Erythroblast (primary cell): ENCODE data around the gene EPN2.

Source experiments
- DNase-seq, 2 experiments: peaks; one replicate each; lab custom pipeline; 2025; lab: John Stamatoyannopoulos, UW
- GATA1 ChIP-seq: IDR thresholded peaks from 2 replicates; pipeline ENCODE4 v1.6.1; 2011; ENCODE audit warnings: low read depth, mild to moderate bottlenecking, control low read depth, low read length, moderate library complexity
- POLR2A ChIP-seq: IDR thresholded peaks from 2 replicates; pipeline ENCODE4 v1.6.1; 2011; ENCODE audit warnings: mild to moderate bottlenecking, low read length

Gene EPN2

DNA sequence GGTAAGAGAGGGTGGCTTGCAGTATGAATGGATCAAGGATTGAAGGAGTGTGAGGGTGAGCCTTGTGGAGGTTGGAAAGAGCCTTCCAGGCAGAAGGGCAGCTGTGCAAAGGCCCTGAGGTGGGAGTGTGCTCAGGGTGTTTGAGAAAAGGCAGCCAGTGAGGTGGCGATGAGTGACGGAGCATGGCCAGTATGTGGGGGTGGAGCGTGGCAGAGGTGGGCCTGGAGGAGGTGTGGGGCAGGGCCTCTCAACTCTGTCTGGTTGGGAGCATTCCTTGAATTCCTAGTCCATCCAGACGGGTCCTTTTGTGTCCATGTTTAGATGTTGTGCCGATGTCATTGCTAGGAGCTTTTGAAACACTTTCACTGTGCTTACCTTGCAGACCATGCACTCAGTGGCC, 51.3 kb downstream of the EPN2 start:
- no peak for TF ChIP-seq GATA1
- TF ChIP-seq POLR2A: no peak
- DNase-seq: no peak

DNA sequence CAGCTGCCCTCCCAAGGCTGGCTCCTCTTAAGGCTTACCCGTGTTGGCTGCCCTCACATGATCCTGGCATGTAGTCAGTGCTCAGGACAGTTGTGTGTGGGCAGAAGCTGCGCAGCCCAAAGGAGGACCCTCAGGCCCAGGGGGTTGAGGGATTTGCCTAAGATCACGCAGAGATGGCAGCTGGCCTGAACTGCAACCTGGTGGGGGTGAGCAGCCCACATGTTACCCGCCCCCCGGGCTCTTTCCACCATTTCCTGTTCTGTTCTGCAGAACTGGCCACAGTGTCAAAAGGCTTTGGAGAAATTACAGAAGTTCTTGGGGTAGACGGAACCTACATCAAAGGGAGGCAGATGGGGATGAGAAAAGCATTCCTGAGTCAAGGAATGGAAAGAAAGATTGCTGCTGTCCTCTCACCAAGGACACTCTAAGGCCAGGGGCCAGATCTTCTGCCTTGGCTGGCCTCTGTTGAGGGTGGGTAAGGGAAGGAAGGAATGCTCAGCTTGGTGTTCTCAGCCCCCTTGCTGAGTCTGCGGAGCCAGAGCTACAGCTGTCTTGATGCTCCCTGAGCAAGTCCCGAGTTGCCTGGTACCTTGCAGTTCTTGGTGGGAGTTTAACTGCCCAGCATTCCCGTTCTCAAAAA, 53.0 kb downstream of the EPN2 start:
- no peak for TF ChIP-seq GATA1
- no peak for TF ChIP-seq POLR2A
- DNase-seq: no peak

DNA sequence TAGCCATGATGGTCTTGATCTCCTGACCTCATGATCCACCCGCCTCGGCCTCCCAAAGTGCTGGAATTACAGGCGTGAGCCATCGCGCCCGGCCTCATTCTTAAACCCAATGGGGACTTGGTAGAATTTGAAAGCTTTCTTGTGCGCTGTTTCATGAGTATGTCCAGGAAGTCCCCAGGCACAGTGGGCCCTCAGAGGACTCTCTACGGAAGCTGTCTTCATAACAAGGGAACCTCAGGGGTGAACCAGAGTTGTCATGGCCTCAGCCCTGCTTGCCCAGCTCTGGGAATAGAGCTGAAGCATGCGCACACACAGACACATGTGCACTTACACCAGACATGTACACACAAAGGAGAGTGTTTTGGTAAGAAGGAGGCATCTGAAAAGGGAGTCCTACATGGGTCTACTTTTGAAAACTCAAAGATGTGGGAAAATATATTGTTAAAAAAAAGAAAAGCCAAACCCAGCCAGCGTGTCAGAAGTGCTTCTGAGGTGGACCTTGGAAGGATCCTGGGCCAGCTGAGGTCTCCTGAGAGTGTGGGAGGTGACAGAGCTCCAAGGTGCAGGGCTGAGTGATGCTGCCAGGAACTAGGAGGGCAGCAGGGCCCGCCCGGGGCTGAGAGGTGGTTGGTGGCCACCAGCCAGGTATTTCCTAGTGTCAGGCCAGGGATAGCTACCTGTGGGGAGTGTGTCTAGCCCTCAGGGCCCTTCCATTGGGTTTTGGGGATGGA, 54.6 kb downstream of the EPN2 start:
- no peak for DNase-seq
- TF ChIP-seq POLR2A (no peak), GATA1 (no peak)

DNA sequence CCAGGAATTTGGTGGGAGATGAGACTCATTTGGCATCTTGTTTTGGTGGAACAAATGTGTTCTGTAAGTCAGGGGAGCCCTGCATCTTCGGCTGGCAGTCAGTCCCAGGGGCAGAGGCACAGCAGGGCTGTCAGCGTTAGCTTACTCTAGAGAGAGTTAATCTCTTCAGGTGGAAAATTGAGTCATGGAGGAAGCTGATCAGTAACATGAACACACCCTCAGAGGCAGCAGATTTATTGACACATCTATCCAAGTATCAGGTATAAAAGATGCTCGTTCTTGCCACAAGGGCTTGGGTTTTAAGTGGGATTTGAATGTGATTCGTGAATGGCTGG, 55.2 kb downstream of the EPN2 start:
- no peak for DNase-seq
- TF ChIP-seq POLR2A: no peak

DNA sequence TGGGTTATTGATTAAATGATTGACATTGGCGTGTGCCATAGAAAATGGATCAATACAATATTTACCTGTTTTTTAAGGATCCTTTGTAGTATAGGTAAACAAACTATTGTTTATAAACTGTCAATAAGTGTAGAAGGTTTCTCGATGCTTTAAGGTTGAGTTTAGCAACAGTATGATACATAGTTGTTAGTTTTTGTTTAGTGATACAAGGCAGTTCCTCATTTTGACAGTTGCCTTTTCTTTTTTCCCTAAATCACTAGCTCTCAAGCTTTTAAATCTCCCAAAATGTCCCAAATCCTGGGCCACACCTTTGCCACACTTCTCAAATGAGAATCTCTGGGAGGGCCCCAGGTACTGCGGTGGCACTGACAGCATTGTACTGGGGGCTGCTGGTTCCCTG, 57.3 kb downstream of the EPN2 start:
- no peak for DNase-seq
- TF ChIP-seq POLR2A (no peak), GATA1 (no peak)

DNA sequence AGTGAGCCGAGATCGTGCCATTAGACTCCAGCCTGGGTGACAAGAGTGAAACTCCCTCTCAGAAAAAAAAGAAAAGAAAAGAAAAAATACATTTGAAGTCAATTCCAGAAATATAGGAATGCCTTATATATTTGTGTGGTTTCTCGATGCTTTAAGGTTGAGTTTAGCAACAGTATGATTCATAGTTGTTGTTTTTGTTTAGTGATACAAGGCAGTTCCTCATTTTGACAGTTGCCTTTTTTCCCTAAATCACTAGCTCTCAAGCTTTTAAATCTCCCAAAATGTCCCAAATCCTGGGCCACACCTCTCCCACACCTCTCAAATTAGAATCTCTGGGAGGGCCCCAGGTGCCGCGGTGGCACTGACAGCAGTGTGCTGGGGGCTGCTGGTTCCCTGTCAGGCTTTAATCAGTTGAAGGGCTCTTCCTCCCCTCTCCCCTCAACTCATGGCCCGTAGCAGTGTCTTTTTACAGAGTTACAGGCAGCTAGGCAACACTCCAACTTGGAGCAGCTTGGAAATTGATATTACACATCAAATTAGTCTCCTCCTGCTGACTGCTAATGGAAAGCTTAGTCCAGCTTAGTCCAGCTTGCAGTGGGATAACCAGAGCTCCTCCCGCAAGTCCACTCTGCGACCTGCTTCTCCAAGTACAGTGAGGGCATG, 58.4 kb downstream of the EPN2 start:
- no peak for DNase-seq
- TF ChIP-seq GATA1 (no peak), POLR2A (no peak)

DNA sequence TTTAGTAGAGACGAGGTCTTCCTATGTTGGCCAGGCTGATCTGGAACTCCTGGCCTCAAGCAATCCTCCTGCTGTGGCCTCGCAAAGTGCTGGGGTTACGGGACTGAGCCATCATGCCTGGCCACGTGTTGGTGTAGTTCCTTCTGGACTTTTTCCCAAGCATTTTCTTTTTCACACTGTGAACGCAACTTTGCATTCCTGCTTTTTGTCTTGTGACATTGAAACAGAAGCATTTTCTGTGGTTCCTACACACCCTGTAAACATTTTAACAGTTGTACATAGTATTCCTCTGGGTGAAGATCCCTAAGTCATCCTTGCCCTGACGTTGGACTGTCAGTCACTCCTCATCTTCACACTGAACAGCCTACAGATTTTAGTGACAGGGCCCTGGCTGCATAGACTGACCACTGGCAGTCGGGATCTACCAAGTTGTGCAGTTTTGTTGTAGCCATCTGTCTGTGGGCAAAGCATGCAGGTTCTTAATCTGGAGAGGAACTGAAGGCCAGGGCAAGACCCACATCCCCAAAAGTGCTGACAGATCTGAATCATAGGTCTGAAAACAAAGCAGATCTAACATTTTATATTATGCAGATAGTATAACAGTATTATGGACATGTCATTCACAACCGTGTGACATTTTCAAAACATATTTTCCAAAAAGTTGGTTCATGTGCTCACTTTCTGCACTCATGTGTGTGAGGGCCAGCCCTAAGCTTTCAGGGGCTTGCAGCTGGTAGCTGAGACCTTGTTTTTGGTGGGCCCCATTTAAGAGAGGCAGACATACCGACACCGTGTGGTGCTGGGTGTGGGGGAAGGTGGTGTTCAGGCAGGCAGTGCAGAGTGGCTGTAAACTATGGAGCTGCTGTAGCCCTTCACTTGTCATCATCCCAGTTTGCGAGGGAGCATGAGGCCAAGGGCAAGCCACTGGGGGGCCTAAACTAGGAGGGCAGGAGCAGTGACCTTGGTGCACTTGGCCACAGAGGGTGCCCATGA, 59.9 kb downstream of the EPN2 start:
- TF ChIP-seq GATA1: no peak
- no peak for TF ChIP-seq POLR2A
- no peak for DNase-seq

DNA sequence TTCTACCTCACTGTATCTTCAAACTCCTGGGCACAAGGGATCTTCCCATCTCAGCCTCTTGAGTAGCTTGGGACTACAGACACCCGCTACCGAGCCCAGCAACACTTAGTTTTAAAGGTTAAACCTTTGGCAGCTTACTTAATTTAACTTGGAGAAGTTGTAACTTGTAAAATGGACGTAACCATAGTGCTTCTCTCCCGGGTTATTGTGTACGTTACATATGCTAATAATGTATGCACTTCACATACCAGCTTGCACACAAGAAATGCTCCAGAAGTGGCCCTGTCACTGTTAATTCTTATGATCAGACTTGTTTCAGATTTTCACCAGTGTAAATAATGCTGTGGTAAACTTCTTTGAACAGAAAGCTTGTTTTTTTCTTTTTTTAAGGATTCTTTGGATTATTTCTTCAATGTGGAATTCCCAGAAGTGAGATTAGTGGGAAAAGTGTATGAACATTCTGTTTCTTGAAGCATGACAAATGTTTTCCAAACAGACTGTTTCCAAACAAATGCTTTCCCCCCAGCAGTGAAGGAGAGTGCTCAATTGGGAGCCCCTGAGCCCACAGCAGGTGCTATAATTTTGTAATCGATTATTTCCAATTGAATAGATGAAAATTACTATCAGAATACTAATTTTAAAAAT, 61.5 kb downstream of the EPN2 start:
- TF ChIP-seq GATA1: no peak
- TF ChIP-seq POLR2A: no peak
- DNase-seq: no peak

DNA sequence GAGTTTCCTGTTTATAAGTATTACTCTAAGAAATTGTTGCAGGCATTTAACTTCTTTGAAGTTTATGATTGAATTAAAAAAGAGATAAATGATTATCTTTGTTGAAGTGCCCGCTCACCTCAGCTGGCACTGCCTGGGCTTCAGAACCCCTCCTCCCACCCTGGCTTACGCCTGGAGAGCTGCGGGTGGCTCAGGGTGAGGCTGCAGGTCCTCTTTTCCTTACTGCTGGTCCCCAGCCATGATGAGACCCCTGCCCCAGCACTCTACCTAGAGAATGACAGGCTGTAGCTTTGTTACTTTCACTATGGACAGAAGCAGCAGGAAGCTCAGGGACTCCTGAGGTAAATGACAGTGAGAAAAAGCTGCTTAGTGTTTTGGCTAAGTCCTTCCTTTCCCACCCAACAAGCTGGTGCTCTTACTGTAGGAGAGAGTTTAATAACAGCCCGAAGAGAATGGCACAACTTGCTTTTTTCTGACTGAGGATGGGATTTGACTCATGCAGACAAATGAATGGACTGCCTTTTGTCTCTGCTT, 62.1 kb downstream of the EPN2 start:
- no peak for DNase-seq
- no peak for TF ChIP-seq GATA1
- TF ChIP-seq POLR2A: no peak

DNA sequence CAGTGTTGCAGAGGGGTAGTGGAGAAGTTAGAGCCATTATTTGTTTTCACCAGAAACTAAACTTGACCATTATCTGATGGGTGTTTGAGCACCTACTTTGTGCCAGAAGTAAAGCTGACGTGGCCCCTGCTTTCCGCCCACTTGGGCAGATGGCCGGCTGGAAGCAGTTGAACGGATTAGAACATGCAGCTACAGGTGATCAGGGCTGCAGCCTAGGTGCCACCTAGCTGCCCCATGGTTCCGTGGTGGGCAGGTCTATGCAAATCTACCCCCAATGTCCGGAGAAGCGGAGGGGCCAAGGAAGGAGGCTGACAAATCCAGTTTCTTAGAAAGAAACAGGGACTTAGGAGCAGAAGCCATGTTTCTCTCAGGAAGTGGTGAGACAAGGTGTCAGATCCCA, 62.7 kb downstream of the EPN2 start:
- DNase-seq: no peak
- TF ChIP-seq GATA1: no peak
- TF ChIP-seq POLR2A: no peak

DNA sequence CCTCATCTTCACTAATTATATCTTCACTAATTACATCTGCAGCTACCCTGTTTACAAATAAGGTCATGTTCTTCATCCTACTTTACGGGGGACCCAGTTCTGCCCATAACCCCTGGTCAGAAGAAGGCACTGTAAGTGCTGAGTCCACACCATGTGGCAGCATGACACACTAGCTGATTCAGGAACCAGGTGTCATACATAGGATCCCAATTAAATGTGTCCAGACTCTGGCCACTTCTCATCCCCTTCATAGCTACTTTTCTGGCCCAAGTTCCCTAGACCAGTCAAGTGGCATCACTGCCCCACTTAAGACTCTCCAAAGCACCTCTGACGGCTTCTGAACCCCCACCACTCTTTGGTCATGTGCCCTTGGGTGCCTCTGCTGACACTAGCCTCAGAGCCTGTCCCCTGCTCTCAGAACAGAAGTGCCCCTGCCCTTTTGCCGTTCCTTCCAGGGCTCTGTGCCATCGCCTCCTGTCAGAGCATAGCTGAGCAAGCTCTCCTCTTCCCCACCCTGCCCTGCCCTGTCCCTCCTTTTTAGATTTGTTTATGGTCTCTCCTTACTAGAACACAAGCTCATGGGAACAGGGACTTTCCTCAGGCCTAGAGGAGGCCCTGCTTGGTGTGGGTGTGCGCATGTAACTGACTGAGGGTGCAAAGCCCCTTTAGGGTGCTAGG, 64.2 kb downstream of the EPN2 start:
- DNase-seq: no peak
- no peak for TF ChIP-seq POLR2A
- TF ChIP-seq GATA1: no peak

DNA sequence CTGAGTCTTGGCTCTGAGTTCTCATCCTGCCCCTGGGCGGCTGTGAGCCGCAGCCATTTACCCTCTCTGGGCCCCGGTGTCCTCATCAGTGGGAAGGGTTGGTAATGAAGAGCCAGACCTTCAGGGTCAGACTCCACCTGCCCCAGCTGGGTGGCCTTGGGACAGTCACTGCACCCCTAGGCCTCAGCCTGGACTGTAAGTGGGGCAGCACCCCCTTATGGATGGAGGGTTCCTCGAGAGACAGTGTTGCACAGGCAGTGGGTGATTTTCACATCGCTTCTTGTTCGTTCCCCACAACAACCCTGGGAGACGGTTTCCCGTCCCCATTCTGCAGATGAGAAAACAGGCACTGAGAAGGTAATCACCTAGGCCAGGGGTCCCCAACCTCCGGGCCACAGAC, 64.8 kb downstream of the EPN2 start:
- DNase-seq: no peak
- TF ChIP-seq POLR2A (no peak), GATA1 (no peak)

DNA sequence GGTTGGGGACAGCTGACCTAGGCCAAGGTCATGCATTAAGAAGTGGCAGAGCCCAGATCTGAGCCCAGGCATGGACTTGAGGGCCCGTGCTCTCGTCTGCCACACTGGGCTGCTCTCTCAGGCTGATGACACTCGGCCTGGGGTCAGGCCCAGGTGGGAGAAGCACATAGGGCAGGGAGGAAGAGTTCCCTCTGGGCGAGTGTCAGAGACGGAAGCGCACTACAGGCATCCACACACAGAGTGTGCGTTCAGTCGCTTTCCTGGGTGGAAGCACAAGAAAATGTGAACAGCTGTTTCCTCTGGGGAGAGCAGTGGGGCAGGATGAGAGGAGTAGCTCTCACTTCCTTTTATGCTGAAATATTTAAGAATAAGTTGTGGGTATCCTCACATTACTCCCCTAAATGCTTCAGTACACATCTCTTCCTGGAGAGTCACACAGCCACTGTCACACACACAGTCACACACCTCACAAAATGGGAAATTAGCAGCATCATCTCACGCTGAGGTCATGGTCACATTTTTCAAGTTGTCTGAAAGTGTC, 65.7 kb downstream of the EPN2 start:
- no peak for TF ChIP-seq GATA1
- no peak for TF ChIP-seq POLR2A
- no peak for DNase-seq
